Suprapubic skin (tissue), 4 donors: ENCODE data around the gene WDR86.

ENCODE experiments used
- POLR2A ChIP-seq, 2 donors: fragments of 450-650 bp; IDR thresholded peaks; one replicate each; pipeline ENCODE4 v1.6.1; 2017; ENCODE audit warnings: antibody characterized with exemption in 2 of 2, mild to moderate bottlenecking in 2 of 2, moderate library complexity in 2 of 2
- POLR2AphosphoS5 ChIP-seq, 3 donors: sonication (generic); formaldehyde crosslinking; IDR thresholded peaks; one replicate each; pipeline ENCODE4 v1.6.1; 2017; ENCODE audit warnings: antibody characterized with exemption in 3 of 3
- TF ChIP-seq, protein P1 (sequence below), 2 donors: fragments of 200-600 bp in 1 of 2; fragments of 450-650 bp in 1 of 2; sonication (generic) in 1 of 2; IDR thresholded peaks; one replicate each; pipeline ENCODE4 v1.5.1; 2016 to 2019; ENCODE audit warnings: antibody characterized with exemption in 2 of 2, mild to moderate bottlenecking in 1 of 2, moderate library complexity in 1 of 2

DNA sequence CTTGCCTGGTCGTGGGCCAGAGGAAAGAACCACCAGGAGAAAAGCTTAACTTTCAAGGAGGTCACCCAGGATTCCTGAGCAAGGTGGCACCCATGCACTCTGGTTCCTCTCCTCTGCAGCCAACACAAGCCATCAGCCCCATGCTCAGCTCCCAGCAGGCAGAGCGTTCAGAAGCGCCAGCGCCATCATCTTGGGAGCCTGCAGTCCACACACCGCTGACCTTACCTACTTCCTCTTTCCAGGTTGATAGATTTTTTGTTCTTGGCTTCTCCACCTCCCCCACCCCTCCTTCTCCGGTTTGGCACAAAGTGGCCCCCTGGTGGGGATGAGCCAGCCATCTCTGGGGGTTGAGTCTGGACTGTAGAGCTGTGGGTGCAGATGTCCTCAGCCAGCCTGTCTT, 1.7 kb upstream of the WDR86 start:
- TF ChIP-seq, protein P1, sequence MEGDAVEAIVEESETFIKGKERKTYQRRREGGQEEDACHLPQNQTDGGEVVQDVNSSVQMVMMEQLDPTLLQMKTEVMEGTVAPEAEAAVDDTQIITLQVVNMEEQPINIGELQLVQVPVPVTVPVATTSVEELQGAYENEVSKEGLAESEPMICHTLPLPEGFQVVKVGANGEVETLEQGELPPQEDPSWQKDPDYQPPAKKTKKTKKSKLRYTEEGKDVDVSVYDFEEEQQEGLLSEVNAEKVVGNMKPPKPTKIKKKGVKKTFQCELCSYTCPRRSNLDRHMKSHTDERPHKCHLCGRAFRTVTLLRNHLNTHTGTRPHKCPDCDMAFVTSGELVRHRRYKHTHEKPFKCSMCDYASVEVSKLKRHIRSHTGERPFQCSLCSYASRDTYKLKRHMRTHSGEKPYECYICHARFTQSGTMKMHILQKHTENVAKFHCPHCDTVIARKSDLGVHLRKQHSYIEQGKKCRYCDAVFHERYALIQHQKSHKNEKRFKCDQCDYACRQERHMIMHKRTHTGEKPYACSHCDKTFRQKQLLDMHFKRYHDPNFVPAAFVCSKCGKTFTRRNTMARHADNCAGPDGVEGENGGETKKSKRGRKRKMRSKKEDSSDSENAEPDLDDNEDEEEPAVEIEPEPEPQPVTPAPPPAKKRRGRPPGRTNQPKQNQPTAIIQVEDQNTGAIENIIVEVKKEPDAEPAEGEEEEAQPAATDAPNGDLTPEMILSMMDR (IDR thresholded peaks at IDR 0.05), result no peak
- TF ChIP-seq POLR2A (IDR thresholded peaks at IDR 0.05), result no peak
- no peak for TF ChIP-seq POLR2AphosphoS5 (IDR thresholded peaks at IDR 0.05)
